H1 (cell line): ENCODE data around the gene SORL1-AS1.
A peak's percentile ranks its signal among the peaks of the same experiment; 100 is the strongest.

Source experiments
- CTCF ChIA-PET: fragments of 300-600 bp; sonication (Branson Sonifier 250); formaldehyde crosslinking; loops from one replicate; lab custom pipeline; 2021; ENCODE audit not compliant: partially characterized antibody; lab: Charles Lee
- POLR2A ChIA-PET: fragments of 300-600 bp; sonication (Branson Sonifier 250); formaldehyde crosslinking; loops from one replicate; lab custom pipeline; 2021; ENCODE audit warnings: inconsistent platforms; ENCODE audit not compliant: partially characterized antibody; lab: Charles Lee
- DNase-seq, 2 experiments: peaks; one replicate each; pipeline versions ENCODE4 v3.0.0 to v3.0.0-alpha.2; 2010 to 2022; ENCODE audit warnings: low spot score in 2 of 2, low read depth in 1 of 2, mixed read lengths in 1 of 2
- FAIRE-seq: peaks from 2 replicates; lab custom pipeline; 2011; peaks lifted over from hg19 to GRCh38; lab: Jason Lieb, UNC
- H2AFZ ChIP-seq: 2 replicates; pipeline ENCODE4 v1.8.1; 2012; ENCODE audit warnings: low read length, inconsistent platforms
- H2AK5ac ChIP-seq: 2 replicates; pipeline ENCODE4 v1.6.1; 2013; ENCODE audit warnings: low read depth, low read length
- H2BK120ac ChIP-seq: replicated peaks from 2 replicates; pipeline ENCODE3; 2013; ENCODE audit warnings: low read depth, low read length, inconsistent platforms
- H2BK12ac ChIP-seq: 2 replicates; pipeline ENCODE4 v1.6.1; 2013; ENCODE audit warnings: low read depth, low read length
- H2BK15ac ChIP-seq: 2 replicates; pipeline ENCODE4 v1.6.1; 2013; ENCODE audit warnings: low read length
- H2BK20ac ChIP-seq: 2 replicates; pipeline ENCODE4 v1.6.1; 2013; ENCODE audit warnings: low read length
- H2BK5ac ChIP-seq: 2 replicates; pipeline ENCODE4 v1.6.1; 2013; ENCODE audit warnings: low read depth, low read length
- H3K14ac ChIP-seq: 2 replicates; pipeline ENCODE4 v1.6.1; 2013; ENCODE audit warnings: inconsistent platforms; ENCODE audit not compliant: insufficient read length
- H3K18ac ChIP-seq: 2 replicates; pipeline ENCODE4 v1.6.1; 2013; ENCODE audit warnings: low read length; ENCODE audit errors: extremely low read depth
- H3K23ac ChIP-seq: 2 replicates; pipeline ENCODE4 v1.6.1; 2013; ENCODE audit warnings: inconsistent platforms; ENCODE audit not compliant: insufficient read length
- H3K23me2 ChIP-seq: 2 replicates; pipeline ENCODE4 v1.6.1; 2013; ENCODE audit warnings: low read depth, low read length
- H3K27ac ChIP-seq: 2 replicates; pipeline ENCODE4 v1.6.1; 2011; ENCODE audit warnings: low read depth, low read length, inconsistent platforms
- H3K27me3 ChIP-seq, 4 experiments: replicated peaks in 1 of 4; 1 replicate in 1 of 4; 2 replicates in 3 of 4; pipeline versions ENCODE4 v1.6.1 to v1.8.1; 2011 to 2013; ENCODE audit warnings: low read length in 3 of 4, mild to moderate bottlenecking in 3 of 4, inconsistent platforms in 2 of 4, mixed read lengths in 2 of 4, moderate library complexity in 1 of 4; ENCODE audit not compliant: control insufficient read depth in 3 of 4, insufficient read depth in 3 of 4; ENCODE audit errors: extremely low read depth in 1 of 4
- H3K36me3 ChIP-seq, 4 experiments: 2 replicates each; pipeline versions ENCODE4 v1.6.1 to v1.8.1; 2011 to 2013; ENCODE audit warnings: mild to moderate bottlenecking in 4 of 4, low read length in 3 of 4, moderate library complexity in 2 of 4, control low read depth in 1 of 4, inconsistent platforms in 1 of 4; ENCODE audit not compliant: insufficient read depth in 4 of 4, control insufficient read depth in 2 of 4
- H3K4ac ChIP-seq: replicated peaks from 2 replicates; pipeline ENCODE3; 2013; ENCODE audit warnings: low read length, low read depth, mixed read lengths, inconsistent platforms; ENCODE audit not compliant: insufficient read length
- H3K4me1 ChIP-seq, 4 experiments: replicated peaks in 1 of 4; 1 replicate in 1 of 4; 2 replicates in 3 of 4; pipeline versions ENCODE4 v1.6.1 to v1.8.1; 2011 to 2013; ENCODE audit warnings: low read length in 3 of 4, inconsistent platforms in 2 of 4, mixed read lengths in 1 of 4; ENCODE audit not compliant: insufficient read depth in 4 of 4, control insufficient read depth in 3 of 4
- H3K4me2 ChIP-seq, 2 experiments: 2 replicates each; pipeline versions ENCODE4 v1.6.1 to v1.8.1; 2011 to 2013; ENCODE audit warnings: low read depth in 2 of 2, low read length in 2 of 2, control low read depth in 1 of 2, inconsistent platforms in 1 of 2, mild to moderate bottlenecking in 1 of 2; ENCODE audit not compliant: insufficient read depth in 1 of 2
- H3K4me3 ChIP-seq, 4 experiments: fragments of 200-600, 300-600 bp in 1 of 4; sonication (generic), shearing (Covaris generic), sonication (Bioruptor Twin) in 1 of 4; 2 replicates each; pipeline versions ENCODE4 v1.5.1 to v1.8.1; 2011 to 2016; ENCODE audit warnings: low read length in 4 of 4, low read depth in 3 of 4, control low read depth in 2 of 4, inconsistent platforms in 2 of 4, mild to moderate bottlenecking in 2 of 4, mixed read lengths in 1 of 4, moderate library complexity in 1 of 4; ENCODE audit not compliant: insufficient read depth in 2 of 4; ENCODE audit errors: extremely low read depth in 1 of 4
- H3K56ac ChIP-seq: replicated peaks from 2 replicates; pipeline ENCODE3; 2013; ENCODE audit warnings: low read depth, mild to moderate bottlenecking, mixed read lengths, low read length, inconsistent platforms; ENCODE audit not compliant: insufficient read length
- H3K79me1 ChIP-seq: 2 replicates; pipeline ENCODE4 v1.6.1; 2013; ENCODE audit warnings: low read depth, low read length, control low read depth
- H3K79me2 ChIP-seq, 2 experiments: 2 replicates each; pipeline versions ENCODE4 v1.6.1 to v1.8.1; 2012 to 2013; ENCODE audit warnings: low read length in 2 of 2, mild to moderate bottlenecking in 2 of 2, inconsistent platforms in 1 of 2; ENCODE audit not compliant: insufficient read depth in 2 of 2, control insufficient read depth in 1 of 2
- H3K9ac ChIP-seq, 4 experiments: replicated peaks in 1 of 4; 1 replicate in 1 of 4; 2 replicates in 3 of 4; pipeline versions ENCODE4 v1.6.1 to v1.8.1; 2011 to 2013; ENCODE audit warnings: low read depth in 3 of 4, low read length in 3 of 4, control low read depth in 2 of 4, mild to moderate bottlenecking in 2 of 4, moderate library complexity in 2 of 4, inconsistent platforms in 1 of 4; ENCODE audit errors: extremely low read depth in 1 of 4
- H3K9me3 ChIP-seq, 2 experiments: 2 replicates each; pipeline versions ENCODE4 v1.6.1 to v1.8.1; 2012 to 2013; ENCODE audit warnings: mild to moderate bottlenecking in 2 of 2, moderate library complexity in 2 of 2, control low read depth in 1 of 2, inconsistent platforms in 1 of 2, low read depth in 1 of 2, low read length in 1 of 2, mixed read lengths in 1 of 2; ENCODE audit not compliant: insufficient read depth in 2 of 2
- H4K20me1 ChIP-seq, 2 experiments: replicated peaks in 1 of 2; 2 replicates each; pipeline versions ENCODE3 to v1.8.1; 2011 to 2013; ENCODE audit warnings: inconsistent platforms in 2 of 2, low read length in 2 of 2, mild to moderate bottlenecking in 1 of 2; ENCODE audit not compliant: insufficient read depth in 2 of 2, control insufficient read depth in 1 of 2
- H4K5ac ChIP-seq: 2 replicates; pipeline ENCODE4 v1.6.1; 2013; ENCODE audit warnings: low read length, low read depth, mixed read lengths, inconsistent platforms; ENCODE audit not compliant: insufficient read length
- H4K8ac ChIP-seq: 2 replicates; pipeline ENCODE4 v1.8.0; 2013; ENCODE audit warnings: mild to moderate bottlenecking, moderate library complexity, low read length, inconsistent platforms; ENCODE audit not compliant: insufficient read depth; ENCODE audit errors: extremely low read depth
- H4K91ac ChIP-seq: replicated peaks from 2 replicates; pipeline ENCODE3; 2013; ENCODE audit warnings: low read length, mixed read lengths, inconsistent platforms; ENCODE audit not compliant: insufficient read length
- ASH2L ChIP-seq: fragments of 200-600, 300-600 bp; sonication (generic); IDR thresholded peaks from one replicate; pipeline ENCODE4 v1.7.1; 2017; ENCODE audit warnings: low read length
- whole genome bisulfite sequencing, 2 experiments: shearing (Covaris generic) in 1 of 2; methylation state at CpG; one replicate each; pipeline versions ENCODE4 v1.1.6 to v1.1.7; 2013 to 2015; ENCODE audit warnings: low lambda C conversion rate in 2 of 2, mixed read lengths in 2 of 2, inconsistent platforms in 1 of 2, low coverage in 1 of 2, missing lambda C conversion rate in 1 of 2; ENCODE audit not compliant: insufficient replicate concordance in 2 of 2, insufficient coverage in 1 of 2, insufficient read length in 1 of 2; ENCODE audit errors: extremely low coverage in 1 of 2, missing lambda C conversion rate in 1 of 2; 5-methylcytosine and 5-hydroxymethylcytosine counted together
- TF ChIP-seq, protein P1 (sequence below), 3 experiments: IDR thresholded peaks; 1 replicate in 2 of 3; 2 replicates in 1 of 3; pipeline versions ENCODE4 v1.5.1 to v1.6.1; 2011; ENCODE audit warnings: low read length in 3 of 3, mild to moderate bottlenecking in 3 of 3, inconsistent platforms in 2 of 3, low read depth in 1 of 3, moderate library complexity in 1 of 3; ENCODE audit not compliant: insufficient read depth in 1 of 3; ENCODE audit errors: control extremely low read depth in 1 of 3

Gene SORL1-AS1

DNA sequence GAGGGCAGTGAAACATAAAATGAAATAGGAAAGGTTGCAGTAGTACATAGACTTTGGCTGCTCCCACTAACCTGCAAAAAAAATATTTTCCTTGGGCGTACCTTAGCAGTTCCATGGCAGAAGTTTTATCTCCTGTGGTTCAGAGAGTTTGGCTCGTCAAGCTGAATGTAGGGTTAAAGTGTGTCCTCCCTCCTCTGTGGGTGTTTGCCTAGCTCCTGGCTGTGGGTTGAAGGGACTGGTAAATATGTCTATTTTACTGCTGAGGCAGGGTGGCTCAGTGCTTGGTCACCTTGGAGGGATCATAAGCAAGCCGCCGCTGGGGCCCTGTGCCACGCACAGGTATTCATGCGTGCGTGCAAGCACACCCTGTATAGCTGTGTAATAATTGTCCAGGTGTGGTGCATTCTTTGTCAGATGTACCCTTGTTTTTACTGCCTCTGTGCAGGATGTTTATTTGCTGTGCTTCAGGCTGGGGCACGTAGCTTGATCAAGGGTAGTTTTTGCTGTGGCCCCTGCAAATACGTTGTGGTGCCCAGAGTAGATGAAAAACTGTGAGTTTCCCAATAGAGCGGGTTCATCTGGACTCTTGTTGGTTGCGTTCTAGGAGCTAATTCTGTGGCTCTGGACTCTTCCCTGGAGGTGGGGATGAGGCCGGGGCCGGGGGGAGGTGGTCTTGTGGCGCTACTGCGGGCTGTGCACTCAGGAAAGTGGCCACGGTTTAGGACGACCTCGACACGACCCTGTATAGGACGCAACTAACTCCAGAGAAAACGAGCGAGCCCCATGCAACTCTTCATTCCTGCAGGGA, 1.4 kb downstream of the SORL1-AS1 start:
- Histone ChIP-seq H2BK12ac (peak overlapping the region; percentile 55; the same call in 1 of the 2 replicates), H4K5ac (peak overlapping the region; percentile 34), H4K91ac (peak overlapping the region; percentile 22), H3K36me3 (no peaks in the 10 kb centered on the region), H2AFZ (peak overlapping the region; percentile 8; the same call in 1 of the 2 replicates), H3K23ac (no peak overlapping the region), H4K20me1 (peaks cover 0 to 2% of the 10 kb centered on the region in 2 experiments), H3K79me1 (peaks cover 2% of the 10 kb centered on the region; the same call in 1 of the 2 replicates), H2BK20ac (peak overlapping the region; percentile 21; the same call in 1 of the 2 replicates), H2BK120ac (no peak overlapping the region), H3K4me3 (peak overlapping the region; percentile 47 to 83 (median 65)), H3K18ac (peak overlapping the region; percentile 65; the same call in 1 of the 2 replicates), H3K4me2 (peak overlapping the region; percentile 86), H3K9ac (peak overlapping the region; percentile 41 to 76 (median 65); a peak in 6 of 7 replicates), H3K79me2 (peaks cover 6 to 39% of the 10 kb centered on the region in 2 experiments; a peak in 3 of 4 replicates), H2BK5ac (0 out of 2 replicates have a peak overlapping the region, but pooled peaks have one; percentile 40), H3K27ac (no peak overlapping the region; the same call in 1 of the 2 replicates), H3K4me1 (peaks cover 9 to 22% (median 13%) of the 10 kb centered on the region in 4 experiments), H3K14ac (no peak overlapping the region), H2AK5ac (0 out of 2 replicates have a peak overlapping the region, but pooled peaks have one; percentile 49), H4K8ac (peak overlapping the region; percentile 92), H3K4ac (no peak overlapping the region), H2BK15ac (no peak overlapping the region; the same call in 1 of the 2 replicates), H3K9me3 (no peaks in the 10 kb centered on the region), H3K27me3 (peaks cover 0 to 3% (median 1%) of the 10 kb centered on the region in 4 experiments; a peak in 4 of 7 replicates)
- ChIA-PET POLR2A (interaction anchor here (0.6 to 2.8 kb wide), 8 partner anchors 9 to 120 kb away, joined by 3 to 11 read pairs (median 4); no protein-coding TSS in a partner anchor), CTCF (interaction anchor here (0.7 to 2.8 kb wide), 25 partner anchors 10 to 140 kb away, joined by 3 to 18 read pairs (median 4); no protein-coding TSS in a partner anchor)
- DNase-seq (no peak), FAIRE-seq (no peak)
- WGBS, 2 experiments, result 40% methylated on average over 22 of the region's 22 CpGs; no CpG with 5 or more reads in 1 of the 2 experiments
- TF ChIP-seq, protein P1, sequence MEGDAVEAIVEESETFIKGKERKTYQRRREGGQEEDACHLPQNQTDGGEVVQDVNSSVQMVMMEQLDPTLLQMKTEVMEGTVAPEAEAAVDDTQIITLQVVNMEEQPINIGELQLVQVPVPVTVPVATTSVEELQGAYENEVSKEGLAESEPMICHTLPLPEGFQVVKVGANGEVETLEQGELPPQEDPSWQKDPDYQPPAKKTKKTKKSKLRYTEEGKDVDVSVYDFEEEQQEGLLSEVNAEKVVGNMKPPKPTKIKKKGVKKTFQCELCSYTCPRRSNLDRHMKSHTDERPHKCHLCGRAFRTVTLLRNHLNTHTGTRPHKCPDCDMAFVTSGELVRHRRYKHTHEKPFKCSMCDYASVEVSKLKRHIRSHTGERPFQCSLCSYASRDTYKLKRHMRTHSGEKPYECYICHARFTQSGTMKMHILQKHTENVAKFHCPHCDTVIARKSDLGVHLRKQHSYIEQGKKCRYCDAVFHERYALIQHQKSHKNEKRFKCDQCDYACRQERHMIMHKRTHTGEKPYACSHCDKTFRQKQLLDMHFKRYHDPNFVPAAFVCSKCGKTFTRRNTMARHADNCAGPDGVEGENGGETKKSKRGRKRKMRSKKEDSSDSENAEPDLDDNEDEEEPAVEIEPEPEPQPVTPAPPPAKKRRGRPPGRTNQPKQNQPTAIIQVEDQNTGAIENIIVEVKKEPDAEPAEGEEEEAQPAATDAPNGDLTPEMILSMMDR (IDR thresholded peaks at IDR 0.05; ENCODE audit: control extremely low read depth in 1 of 3, insufficient read depth in 1 of 3, low read depth in 1 of 3, low read length in 3 of 3), result no peak
- TF ChIP-seq ASH2L, result peak; percentile 61
- TF ChIP-seq, all 59 proteins: peak for 1
- Histone ChIP-seq H3K23me2 (peaks cover 10% of the 10 kb centered on the region), H3K56ac (peak overlapping the region; percentile 42)
